Stimulated activated CD8-positive, alpha-beta memory T cell treated with anti-CD3 and anti-CD28 coated beads, Interleukin-2, amount 100 ng/mL, for 1 hour (primary cell): ENCODE data around the gene NBPF20.
"Not testable (repeated sequence)": the region's sequence is repeated elsewhere in the genome, so short reads cannot be mapped to it uniquely, and the experiment has no call there.

Experiments
- DNase-seq, 2 donors: peaks; one replicate each; pipeline ENCODE4 v3.0.0-alpha.2; 2020; ENCODE audit warnings: low read depth in 2 of 2

The NBPF20 gene

GRCh38 chr1:145425436-145426029, at the start of gene NBPF20:
Gene NBPF20, minus strand, starts transcription at chr1:145425603. Its CDS starts 20,331 bp downstream, at chr1:145405272.
- DNase-seq: peak; percentile 62 to 70

DNA sequence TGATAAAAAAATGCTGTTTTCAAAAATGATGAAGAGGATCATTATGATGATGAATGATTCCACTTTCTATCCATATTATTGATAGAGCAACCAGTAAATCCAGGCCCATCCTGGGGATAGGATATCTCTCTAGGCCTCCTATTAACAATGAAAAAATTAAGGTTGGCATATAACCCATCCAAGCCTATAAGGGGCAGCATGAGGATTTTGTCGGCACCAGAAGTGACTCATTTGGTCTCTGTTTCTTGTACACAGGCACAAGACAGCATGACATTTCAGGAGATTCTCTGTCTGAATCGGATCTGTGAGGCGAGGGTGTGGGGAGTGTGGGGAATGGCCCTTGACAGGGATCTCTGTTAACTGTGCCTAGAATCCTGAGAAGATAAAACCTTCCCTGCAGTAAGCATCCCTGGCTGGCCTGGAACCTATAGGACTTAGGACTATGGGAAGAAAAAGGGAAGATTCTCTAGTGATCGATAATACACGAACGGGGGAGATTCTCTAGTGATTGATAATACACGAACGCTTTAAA, 49.5 kb upstream of the NBPF20 start:
- DNase-seq: not testable (repeated sequence)

GRCh38 chr1:145472731-145473130, 47.3 kb upstream of the NBPF20 start:
- not testable (repeated sequence) for DNase-seq

- DNase-seq: not testable (repeated sequence)
Observed at GRCh38 chr1:145471365-145471764, 46.0 kb upstream of the NBPF20 start.

GRCh38 chr1:145465405-145466144, 40.2 kb upstream of the NBPF20 start:
- peak; percentile 17 to 49 for DNase-seq

GRCh38 chr1:145464708-145465336, 39.4 kb upstream of the NBPF20 start:
- DNase-seq: not testable (repeated sequence)

GRCh38 chr1:145464017-145464416, 38.6 kb upstream of the NBPF20 start:
- not testable (repeated sequence) for DNase-seq

DNA sequence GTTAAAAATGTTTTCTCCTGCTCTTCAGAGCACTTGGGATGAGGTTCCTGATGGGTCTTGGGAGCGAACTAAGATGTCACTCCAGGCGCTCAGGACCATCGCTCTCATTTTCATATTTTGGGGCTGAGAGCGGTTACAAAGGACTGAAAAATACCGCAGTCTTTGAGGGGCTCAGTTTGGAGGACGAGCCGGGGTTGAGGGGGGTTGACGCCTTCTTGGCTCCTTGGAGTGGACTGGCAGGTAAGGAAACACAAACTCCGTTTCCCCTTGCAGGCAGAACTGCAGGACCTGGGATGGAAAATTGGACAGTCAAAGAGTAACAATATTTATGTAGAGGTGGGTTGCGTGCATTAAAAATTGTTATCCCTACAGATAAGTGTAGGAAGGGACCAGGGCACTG, 35.3 kb upstream of the NBPF20 start:
- DNase-seq: not testable (repeated sequence)

GRCh38 chr1:145460048-145460447, 34.6 kb upstream of the NBPF20 start:
- DNase-seq: not testable (repeated sequence)

- not testable (repeated sequence) for DNase-seq
Observed at GRCh38 chr1:145459591-145459990, 34.2 kb upstream of the NBPF20 start.

GRCh38 chr1:145459063-145459462, 33.7 kb upstream of the NBPF20 start:
- DNase-seq: not testable (repeated sequence)

DNA sequence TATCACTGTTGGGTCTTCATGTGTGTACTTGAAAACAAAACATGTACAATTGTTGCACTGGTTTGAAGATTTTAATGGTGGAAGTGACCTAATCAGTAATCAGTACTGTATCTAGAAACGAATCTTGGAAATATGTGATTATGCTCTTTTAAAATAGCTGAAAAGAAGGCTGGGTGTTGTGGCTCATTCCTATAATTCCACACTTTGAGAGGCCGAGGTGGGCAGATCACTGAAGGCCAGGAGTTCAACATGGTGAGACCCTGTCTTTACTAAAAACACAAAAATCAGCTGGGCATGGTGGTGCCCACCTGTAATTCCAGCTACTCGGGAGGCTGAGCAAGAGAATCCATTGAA, 29.4 kb upstream of the NBPF20 start:
- not testable (repeated sequence) for DNase-seq

DNA sequence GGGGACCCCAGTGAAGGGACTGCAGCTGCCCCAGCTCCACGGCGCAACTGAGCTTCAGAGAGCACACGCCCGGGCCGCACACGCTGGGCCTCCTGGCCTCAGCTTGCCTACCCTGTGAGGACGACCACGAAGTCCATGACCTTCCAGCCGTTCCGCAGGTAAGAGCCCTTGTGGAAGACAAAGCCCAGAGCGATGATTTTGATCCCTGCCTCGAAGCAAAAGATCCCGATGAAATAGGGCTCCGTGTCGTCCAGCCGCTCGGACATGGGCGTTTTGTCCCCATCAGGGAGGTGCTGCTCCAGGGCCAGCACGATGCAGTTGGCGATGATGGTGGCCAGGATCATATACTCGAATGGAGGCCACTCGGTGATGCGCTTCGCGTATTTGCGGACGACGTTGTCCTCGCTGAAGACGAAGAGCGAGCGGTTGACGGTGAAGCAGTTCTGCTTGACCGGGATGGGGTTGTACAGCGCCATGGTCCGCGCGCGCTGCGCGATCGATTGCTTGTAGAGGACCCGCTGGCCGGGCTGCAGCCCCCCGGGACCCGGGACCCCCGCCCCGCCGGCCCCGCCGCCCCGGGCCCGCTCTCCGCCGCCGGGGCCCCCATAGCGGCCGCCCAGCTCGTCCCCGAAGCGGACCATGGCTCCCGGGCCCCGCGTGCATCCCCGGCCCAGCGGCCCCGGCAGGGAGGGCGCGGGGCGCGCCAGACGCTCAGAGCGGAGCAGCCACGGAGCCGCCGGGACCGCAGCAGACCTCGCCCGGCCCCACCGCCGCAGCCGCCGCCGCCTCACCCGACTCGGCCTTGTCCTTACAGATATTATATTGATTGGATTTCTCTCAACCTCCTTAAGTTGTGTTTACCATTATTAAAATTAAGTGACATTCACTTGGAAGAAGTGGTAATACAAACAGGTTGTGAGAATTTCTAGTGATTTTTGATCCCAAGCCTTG, 28.7 kb upstream of the NBPF20 start:
- not testable (repeated sequence) for DNase-seq

DNA sequence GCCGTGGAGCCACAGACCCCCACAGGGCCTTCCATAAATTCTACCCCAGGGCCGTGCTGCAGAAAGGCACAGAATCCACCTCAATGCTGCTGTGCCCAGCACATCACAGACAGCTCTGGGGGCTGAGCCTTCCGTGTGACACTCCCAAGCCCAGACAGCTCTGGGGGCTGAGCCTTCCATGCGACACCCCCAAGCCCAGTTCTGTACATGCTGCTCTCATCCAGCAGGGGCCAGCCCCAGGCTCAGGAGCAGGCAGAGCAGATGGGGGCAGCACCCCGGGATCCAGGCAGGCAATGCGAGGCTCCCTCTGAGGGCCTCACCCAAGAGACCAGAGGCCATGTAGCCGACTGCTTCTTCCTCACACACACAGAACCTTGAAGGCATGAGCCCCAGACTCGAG, 27.1 kb upstream of the NBPF20 start:
- DNase-seq: not testable (repeated sequence)

DNA sequence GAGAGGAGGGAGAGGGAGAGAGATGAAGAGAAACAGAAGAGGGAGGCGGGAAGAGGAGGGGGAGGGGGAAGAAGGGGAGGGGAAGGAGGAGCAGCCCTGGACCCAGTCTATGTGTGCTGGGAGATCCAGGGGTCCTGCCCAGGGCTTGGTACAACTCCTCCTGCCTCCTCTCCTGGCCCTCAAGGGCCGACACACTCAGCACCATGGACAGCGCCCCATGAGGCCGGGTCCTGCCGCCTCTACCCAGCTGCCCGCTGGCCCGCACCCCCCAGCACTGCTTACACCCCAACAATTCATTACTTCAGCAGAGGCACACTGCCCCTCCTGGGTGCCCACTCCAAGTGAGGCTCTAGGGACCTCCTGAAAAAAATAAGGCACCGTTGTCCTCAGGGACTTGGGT, 26.5 kb upstream of the NBPF20 start:
- DNase-seq: not testable (repeated sequence)

DNA sequence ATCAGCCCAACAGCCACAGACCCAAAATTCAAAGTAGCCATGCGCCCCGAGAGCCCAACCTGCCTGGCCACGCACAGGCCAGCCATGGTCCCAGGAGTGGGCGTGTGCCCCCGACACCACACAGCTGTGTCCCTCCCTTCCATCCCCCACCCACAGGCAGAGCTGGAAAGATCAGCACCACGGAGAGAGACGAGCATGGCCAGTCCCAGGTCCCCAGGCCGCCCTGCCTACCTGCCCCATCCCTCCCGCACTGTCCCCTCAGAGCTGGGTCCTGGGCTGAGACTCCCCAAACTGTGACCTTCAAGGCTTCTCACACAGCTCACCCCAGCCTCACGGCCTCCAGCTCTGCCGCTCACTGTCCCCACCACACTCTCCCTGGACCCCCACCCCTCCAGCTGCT, 19.8 kb upstream of the NBPF20 start:
- not testable (repeated sequence) for DNase-seq

DNA sequence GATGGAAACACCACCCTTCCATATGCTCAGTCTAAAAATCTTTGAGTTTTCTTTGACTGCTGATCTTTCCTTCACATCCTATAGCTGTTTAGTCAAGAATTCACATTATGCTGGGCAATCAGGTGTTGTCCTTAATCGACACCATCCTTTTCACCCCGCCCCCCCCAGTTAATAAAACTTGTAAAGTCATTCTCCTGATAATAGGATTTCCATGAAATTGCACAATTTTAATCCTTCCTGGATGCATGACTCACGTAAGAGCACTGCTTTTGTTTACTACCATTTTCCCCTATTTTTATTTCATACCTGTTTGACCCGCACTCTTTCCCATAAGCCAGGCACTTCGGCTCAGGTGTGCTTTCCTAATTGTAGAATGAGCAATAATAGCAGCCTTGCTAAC, 16.9 kb upstream of the NBPF20 start:
- DNase-seq: not testable (repeated sequence)

- not testable (repeated sequence) for DNase-seq
Observed at GRCh38 chr1:145431363-145432256, 6.2 kb upstream of the NBPF20 start.

- DNase-seq: not testable (repeated sequence)
Observed at GRCh38 chr1:145430830-145431229, 5.4 kb upstream of the NBPF20 start.

DNA sequence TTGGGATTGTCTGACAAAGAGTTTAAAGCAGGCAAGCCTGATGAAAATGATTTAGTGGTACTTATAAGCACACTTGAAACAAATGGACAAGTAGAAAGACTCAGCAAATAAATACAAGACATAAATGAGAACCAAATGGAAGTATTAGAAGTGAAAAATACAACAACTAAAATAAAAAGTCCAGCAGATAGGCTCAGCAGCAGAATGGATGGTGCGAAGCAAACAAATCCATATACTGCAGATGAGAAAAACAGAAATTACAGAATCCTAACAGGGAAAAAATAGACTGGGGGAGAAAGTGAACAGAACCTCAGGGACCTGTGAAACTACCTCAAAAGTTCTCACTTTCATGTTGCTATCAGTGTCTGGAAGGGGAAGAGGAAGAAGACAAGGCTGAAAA, 3.9 kb upstream of the NBPF20 start:
- not testable (repeated sequence) for DNase-seq
